SU-DHL-6 (cell line): Measurements from ENCODE around the gene TMEM178B.

Experiments used
- H2AFZ ChIP-seq: fragments of 200-600 bp; sonication (generic); 2 replicates; pipeline ENCODE4 v1.6.1; 2014; ENCODE audit warnings: low read depth, mild to moderate bottlenecking, moderate library complexity, mixed read lengths, antibody characterized with exemption, low read length; ENCODE audit not compliant: severe bottlenecking
- H3F3A ChIP-seq: fragments of 200-600 bp; shearing (Covaris generic); 2 replicates; pipeline ENCODE4 v1.6.0; 2016; ENCODE audit warnings: antibody characterized with exemption, mild to moderate bottlenecking; ENCODE audit not compliant: insufficient read depth
- H3K27ac ChIP-seq: fragments of 200-600 bp; sonication (generic); 2 replicates; pipeline ENCODE4 v1.5.1; 2016; ENCODE audit warnings: low read depth, mild to moderate bottlenecking, low read length, moderate library complexity, mixed read lengths
- H3K27me3 ChIP-seq: fragments of 200-600 bp; sonication (generic), shearing (Covaris generic); 2 replicates; pipeline ENCODE4 v1.6.0; 2014; ENCODE audit warnings: mild to moderate bottlenecking, low read length
- H3K36me3 ChIP-seq: fragments of 200-600 bp; sonication (generic); 2 replicates; pipeline ENCODE4 v1.6.1; 2014; ENCODE audit warnings: mild to moderate bottlenecking, low read length, mixed read lengths
- H3K4me2 ChIP-seq: fragments of 300-600, 200-600 bp; shearing (Covaris generic), sonication (generic); 2 replicates; pipeline ENCODE4 v1.6.0; 2014; ENCODE audit warnings: low read length, low read depth, mild to moderate bottlenecking; ENCODE audit not compliant: poor library complexity, severe bottlenecking
- H3K4me3 ChIP-seq: fragments of 200-600 bp; sonication (generic); 2 replicates; pipeline ENCODE4 v1.5.1; 2014; ENCODE audit warnings: antibody characterized with exemption, low read length, mild to moderate bottlenecking, mixed read lengths; ENCODE audit not compliant: insufficient read depth, poor library complexity, severe bottlenecking
- H3K79me2 ChIP-seq: fragments of 200-600 bp; sonication (generic); 2 replicates; pipeline ENCODE4 v1.6.1; 2014; ENCODE audit warnings: mild to moderate bottlenecking, low read length, moderate library complexity; ENCODE audit not compliant: insufficient read depth
- H3K9ac ChIP-seq: fragments of 200-600 bp; sonication (generic); 2 replicates; pipeline ENCODE4 v1.7.0; 2014; ENCODE audit warnings: mild to moderate bottlenecking, low read length
- H3K9me2 ChIP-seq: fragments of 200-600 bp; sonication (generic); replicated peaks from 2 replicates; pipeline ENCODE4 v1.6.1; 2014; ENCODE audit warnings: low read length; ENCODE audit not compliant: insufficient read depth
- H3K9me3 ChIP-seq: fragments of 200-600 bp; sonication (generic); 2 replicates; pipeline ENCODE4 v1.6.1; 2014; ENCODE audit warnings: low read length, mixed read lengths; ENCODE audit not compliant: insufficient read depth
- H4K20me1 ChIP-seq: fragments of 200-600 bp; sonication (generic); 2 replicates; pipeline ENCODE4 v1.6.1; 2014; ENCODE audit warnings: low read depth, mild to moderate bottlenecking, antibody characterized with exemption, low read length, moderate library complexity, mixed read lengths
- CTCF ChIP-seq: fragments of 200-600 bp; sonication (generic); IDR thresholded peaks from one replicate; pipeline ENCODE4 v1.5.1; 2017; ENCODE audit warnings: antibody characterized with exemption, mild to moderate bottlenecking, low read length, moderate library complexity; ENCODE audit not compliant: insufficient read depth, poor library complexity, severe bottlenecking
- EZH2phosphoT487 ChIP-seq: fragments of 200-600 bp; sonication (generic), shearing (Covaris generic); conservative IDR thresholded peaks from 2 replicates; pipeline ENCODE4 v1.6.1; 2018; ENCODE audit warnings: mild to moderate bottlenecking, antibody characterized with exemption, low read length, moderate library complexity, mixed read lengths

The TMEM178B gene

GRCh38 chr7:141456711-141457110, 382.8 kb downstream of the TMEM178B start:
- H3K36me3 ChIP-seq, result no peaks in the 10 kb centered on the region
- no peak overlapping the region for H3K4me2 ChIP-seq
- TF ChIP-seq CTCF (no peak), EZH2phosphoT487 (no peak)
- H3K4me3 ChIP-seq, result no peak overlapping the region
- H3K9ac ChIP-seq, result no peak overlapping the region
- H3K27me3 ChIP-seq, result no peaks in the 10 kb centered on the region
- H3F3A ChIP-seq, result no peaks in the 10 kb centered on the region
- H3K9me2 ChIP-seq, result no peaks in the 10 kb centered on the region
- H4K20me1 ChIP-seq, result no peaks in the 10 kb centered on the region
- no peaks in the 10 kb centered on the region for H3K79me2 ChIP-seq
- H3K9me3 ChIP-seq, result no peaks in the 10 kb centered on the region
- no peak overlapping the region for H3K27ac ChIP-seq
- H2AFZ ChIP-seq, result no peak overlapping the region

GRCh38 chr7:141460781-141461715, 387.2 kb downstream of the TMEM178B start:
- TF ChIP-seq CTCF (no peak), EZH2phosphoT487 (no peak)
- H2AFZ ChIP-seq, result no peak overlapping the region

GRCh38 chr7:141461924-141462323, 388.1 kb downstream of the TMEM178B start:
- no peaks in the 10 kb centered on the region for H4K20me1 ChIP-seq
- TF ChIP-seq EZH2phosphoT487 (no peak), CTCF (no peak)
- no peak overlapping the region for H3K4me3 ChIP-seq
- no peak overlapping the region for H2AFZ ChIP-seq
- no peaks in the 10 kb centered on the region for H3K9me2 ChIP-seq
- H3K27ac ChIP-seq, result no peak overlapping the region
- no peaks in the 10 kb centered on the region for H3K27me3 ChIP-seq
- no peaks in the 10 kb centered on the region for H3K36me3 ChIP-seq
- H3K9me3 ChIP-seq, result no peaks in the 10 kb centered on the region
- H3F3A ChIP-seq, result no peaks in the 10 kb centered on the region
- H3K79me2 ChIP-seq, result no peaks in the 10 kb centered on the region
- H3K9ac ChIP-seq, result no peak overlapping the region
- no peak overlapping the region for H3K4me2 ChIP-seq

More at GRCh38 chr7:141460781-141461715, 387.2 kb downstream of the TMEM178B start:
- Histone ChIP-seq H3K27me3 (no peaks in the 10 kb centered on the region), H3K9me3 (no peaks in the 10 kb centered on the region), H3F3A (no peaks in the 10 kb centered on the region), H3K79me2 (no peaks in the 10 kb centered on the region), H3K27ac (no peak overlapping the region), H4K20me1 (no peaks in the 10 kb centered on the region), H3K4me2 (no peak overlapping the region), H3K9ac (no peak overlapping the region), H3K9me2 (no peaks in the 10 kb centered on the region), H3K36me3 (no peaks in the 10 kb centered on the region), H3K4me3 (no peak overlapping the region)
